ENCODE results near the gene RSPO4.

DNA sequence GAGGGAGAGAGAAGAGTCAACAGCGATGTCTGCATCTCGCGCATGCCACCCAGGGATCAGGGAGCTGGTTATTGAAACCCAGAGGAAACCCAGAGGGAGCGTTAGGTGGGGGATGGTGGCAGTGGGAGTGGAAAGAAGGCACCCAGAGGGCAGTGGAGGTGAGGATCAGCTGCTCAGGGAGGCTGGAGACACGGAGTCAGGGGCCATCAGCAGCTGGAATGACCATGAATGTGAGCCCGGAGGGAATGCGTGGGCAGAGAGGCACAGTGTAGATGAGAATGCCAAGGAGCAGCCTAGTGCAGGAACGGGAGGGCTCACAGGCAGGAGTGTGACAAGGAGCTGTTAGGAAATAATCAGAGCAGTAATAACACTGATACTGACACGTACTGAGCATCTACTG is 36.2 kb downstream of the RSPO4 start:
- TF ChIP-seq ZFX (CRISPR knock-in tag; IDR thresholded peaks at IDR 0.05; ENCODE audit: low read depth): no peak
- TF ChIP-seq ZNF746 (CRISPR knock-in tag; IDR thresholded peaks at IDR 0.05): no peak
- no peak for TF ChIP-seq SMC3 (IDR thresholded peaks at IDR 0.05; ENCODE audit: low read length)
- TF ChIP-seq EP300 (IDR thresholded peaks at IDR 0.05; ENCODE audit: low read depth in 2 of 2, low read length in 2 of 2): no peak
- no peak for TF ChIP-seq EP300 (CRISPR knock-in tag; IDR thresholded peaks at IDR 0.05; ENCODE audit: borderline replicate concordance)
- TF ChIP-seq SOX6 (IDR thresholded peaks at IDR 0.05): no peak
- TF ChIP-seq SOX6 (CRISPR knock-in tag; IDR thresholded peaks at IDR 0.05): no peak
- TF ChIP-seq, protein P1, sequence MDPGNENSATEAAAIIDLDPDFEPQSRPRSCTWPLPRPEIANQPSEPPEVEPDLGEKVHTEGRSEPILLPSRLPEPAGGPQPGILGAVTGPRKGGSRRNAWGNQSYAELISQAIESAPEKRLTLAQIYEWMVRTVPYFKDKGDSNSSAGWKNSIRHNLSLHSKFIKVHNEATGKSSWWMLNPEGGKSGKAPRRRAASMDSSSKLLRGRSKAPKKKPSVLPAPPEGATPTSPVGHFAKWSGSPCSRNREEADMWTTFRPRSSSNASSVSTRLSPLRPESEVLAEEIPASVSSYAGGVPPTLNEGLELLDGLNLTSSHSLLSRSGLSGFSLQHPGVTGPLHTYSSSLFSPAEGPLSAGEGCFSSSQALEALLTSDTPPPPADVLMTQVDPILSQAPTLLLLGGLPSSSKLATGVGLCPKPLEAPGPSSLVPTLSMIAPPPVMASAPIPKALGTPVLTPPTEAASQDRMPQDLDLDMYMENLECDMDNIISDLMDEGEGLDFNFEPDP (CRISPR knock-in tag; conservative IDR thresholded peaks at IDR 0.05): no peak
- no peak for TF ChIP-seq KDM5B (CRISPR knock-in tag; IDR thresholded peaks at IDR 0.05; ENCODE audit: borderline replicate concordance)
